GM23338 (cell line): Measurements from ENCODE around the gene MLEC. TPM values are rescaled to one million over a fixed set of nuclear protein-coding genes. Genes with fewer than 3 reads are reported as not detected.

Experiments
- ATAC-seq: fragments of 200-7000 bp; cut with Tn5 transposase; 3 replicates; pipeline ENCODE4 v1.9.1; 2020
- DNase-seq: peaks from one replicate; pipeline ENCODE4 v3.0.0-alpha.2; 2015; ENCODE audit warnings: low spot score
- H2AFZ ChIP-seq: fragments of 200-600 bp; sonication (generic); 2 replicates; pipeline ENCODE4 v1.8.0; 2016; ENCODE audit warnings: antibody characterized with exemption, mild to moderate bottlenecking, moderate library complexity
- H3F3A ChIP-seq: fragments of 200-600 bp; sonication (generic); replicated peaks from 2 replicates; pipeline ENCODE4 v1.8.0; 2017; ENCODE audit warnings: antibody characterized with exemption, mixed run types, low read depth
- H3K27ac ChIP-seq: fragments of 200-600 bp; sonication (generic); 2 replicates; pipeline ENCODE4 v1.6.1; 2016; ENCODE audit warnings: low read depth
- H3K27me3 ChIP-seq: fragments of 200-600 bp; sonication (generic); 2 replicates; pipeline ENCODE4 v1.8.0; 2016; ENCODE audit warnings: mild to moderate bottlenecking, mixed run types, moderate library complexity; ENCODE audit not compliant: insufficient read depth
- H3K36me3 ChIP-seq: fragments of 200-600 bp; sonication (generic); 2 replicates; pipeline ENCODE4 v1.8.0; 2016; ENCODE audit warnings: mild to moderate bottlenecking; ENCODE audit not compliant: insufficient read depth
- H3K4me1 ChIP-seq: fragments of 200-600 bp; sonication (generic); 2 replicates; pipeline ENCODE4 v1.8.0; 2016; ENCODE audit warnings: mild to moderate bottlenecking, moderate library complexity; ENCODE audit not compliant: insufficient read depth
- H3K4me2 ChIP-seq: fragments of 200-600 bp; sonication (generic); 2 replicates; pipeline ENCODE4 v1.7.1; 2017; ENCODE audit warnings: mixed run types
- H3K4me3 ChIP-seq: fragments of 200-600 bp; sonication (generic); 2 replicates; pipeline ENCODE4 v1.6.1; 2016; ENCODE audit warnings: mixed run types
- H3K79me2 ChIP-seq: fragments of 200-600 bp; sonication (generic); replicated peaks from 2 replicates; pipeline ENCODE4 v1.8.0; 2017; ENCODE audit warnings: mild to moderate bottlenecking; ENCODE audit not compliant: insufficient read depth
- H3K9me2 ChIP-seq: fragments of 200-600 bp; sonication (generic); 2 replicates; pipeline ENCODE4 v1.8.0; 2017; ENCODE audit not compliant: insufficient read depth
- H4K20me1 ChIP-seq: fragments of 200-600 bp; sonication (generic); replicated peaks from 2 replicates; pipeline ENCODE4 v1.8.0; 2017; ENCODE audit warnings: mild to moderate bottlenecking; ENCODE audit not compliant: insufficient read depth
- H3K27ac Mint-ChIP-seq: 2 replicates; pipeline ENCODE4 v1.8.0; 2020; ENCODE audit warnings: inconsistent platforms, mild to moderate bottlenecking, moderate library complexity, mixed read lengths
- H3K27me3 Mint-ChIP-seq: 3 replicates; pipeline ENCODE4 v1.8.0; 2022; ENCODE audit warnings: low read depth, mild to moderate bottlenecking, moderate library complexity, mixed read lengths, inconsistent platforms; ENCODE audit not compliant: insufficient read depth, poor library complexity
- H3K36me3 Mint-ChIP-seq: 3 replicates; pipeline ENCODE4 v1.8.0; 2021; ENCODE audit warnings: low read depth, mild to moderate bottlenecking, inconsistent platforms, moderate library complexity, mixed read lengths
- H3K4me1 Mint-ChIP-seq: 3 replicates; pipeline ENCODE4 v1.8.0; 2020; ENCODE audit warnings: mild to moderate bottlenecking, inconsistent platforms, mixed read lengths
- H3K4me3 Mint-ChIP-seq: 3 replicates; pipeline ENCODE4 v1.8.0; 2021; ENCODE audit warnings: moderate library complexity, mild to moderate bottlenecking, inconsistent platforms, mixed read lengths
- H3K9me3 Mint-ChIP-seq: 3 replicates; pipeline ENCODE4 v1.8.0; 2020; ENCODE audit warnings: moderate library complexity, mild to moderate bottlenecking, inconsistent platforms, mixed read lengths
- CREB1 ChIP-seq: fragments of 250-450 bp; sonication (Bioruptor Pico); IDR thresholded peaks from 2 replicates; pipeline ENCODE4 v1.5.0; 2020; ENCODE audit warnings: low read depth, mild to moderate bottlenecking, moderate library complexity
- ETS1 ChIP-seq: IDR thresholded peaks from 2 replicates; pipeline ENCODE4 v1.6.1; 2016; ENCODE audit warnings: antibody characterized with exemption
- EZH2 ChIP-seq: fragments of 200-600 bp; sonication (generic); IDR thresholded peaks from one replicate; pipeline ENCODE4 v1.8.0; 2017; ENCODE audit warnings: antibody characterized with exemption, mild to moderate bottlenecking, low read depth; ENCODE audit not compliant: unreplicated experiment
- EZH2phosphoT487 ChIP-seq: fragments of 200-600 bp; sonication (generic); IDR thresholded peaks from one replicate; pipeline ENCODE4 v1.8.1; 2018; ENCODE audit warnings: antibody characterized with exemption; ENCODE audit not compliant: unreplicated experiment
- JUNB ChIP-seq: IDR thresholded peaks from one replicate; pipeline ENCODE4 v1.6.1; 2016; ENCODE audit warnings: antibody characterized with exemption; ENCODE audit not compliant: unreplicated experiment
- NANOG ChIP-seq: IDR thresholded peaks from 2 replicates; pipeline ENCODE4 v1.6.1; 2016; ENCODE audit warnings: antibody characterized with exemption, borderline replicate concordance
- POLR2AphosphoS5 ChIP-seq: IDR thresholded peaks from 2 replicates; pipeline ENCODE4 v1.6.1; 2016; ENCODE audit warnings: antibody characterized with exemption, low read depth
- REST ChIP-seq: IDR thresholded peaks from one replicate; pipeline ENCODE4 v1.6.1; 2018; ENCODE audit warnings: antibody characterized with exemption; ENCODE audit not compliant: unreplicated experiment
- STAT1 ChIP-seq: IDR thresholded peaks from one replicate; pipeline ENCODE4 v1.6.1; 2016; ENCODE audit warnings: antibody characterized with exemption; ENCODE audit not compliant: unreplicated experiment
- ZNF114 ChIP-seq: fragments of 250-450 bp; sonication (Bioruptor Pico); IDR thresholded peaks from 2 replicates; pipeline ENCODE4 v1.5.0; 2020; ENCODE audit warnings: mild to moderate bottlenecking, moderate library complexity
- ZNF331 ChIP-seq: fragments of 250-450 bp; sonication (Bioruptor Pico); IDR thresholded peaks from 2 replicates; pipeline ENCODE4 v1.5.0; 2020; ENCODE audit warnings: low read depth, mild to moderate bottlenecking, moderate library complexity
- polyA plus RNA-seq: library from polyadenylated mRNA; unstranded; fragments of >200 nt; fragmentation: Nextera tagmentation; extraction: Ambion mirVana; gene quantifications from 2 replicates; pipeline ENCODE4 v1.2.1, GENCODE V29; 2016
- total RNA-seq: library from RNA; depleted of rRNA; stranded (reverse); fragments of >200 nt; shearing (Covaris generic); gene quantifications from 2 replicates; pipeline ENCODE4 v1.2.3, GENCODE V29; 2014
- TF ChIP-seq, protein P1 (sequence below): fragments of 250-450 bp; sonication (Bioruptor Pico); IDR thresholded peaks from 2 replicates; pipeline ENCODE4 v1.5.0; 2020; ENCODE audit warnings: mild to moderate bottlenecking, moderate library complexity
- TF ChIP-seq, protein P2 (sequence below), 2 experiments: fragments of 200-600 bp in 1 of 2; sonication (generic) in 1 of 2; conservative IDR thresholded peaks; 2 replicates each; pipeline versions ENCODE4 v1.5.1 to v1.6.1; 2016 to 2017; ENCODE audit warnings: antibody characterized with exemption in 2 of 2, low read depth in 2 of 2, mild to moderate bottlenecking in 2 of 2, moderate library complexity in 1 of 2

The MLEC gene
- total and polyA plus RNA-seq, 2 experiments from 2014 or later = 225 to 264 TPM

GRCh38 chr12:120724720-120725119 is 37.8 kb downstream of the MLEC start:
- Histone ChIP-seq H3K27ac (no peak overlapping the region), H3K27me3 (no peaks in the 10 kb centered on the region), H3K9me2 (no peaks in the 10 kb centered on the region), H3F3A (peaks cover 20% of the 10 kb centered on the region), H4K20me1 (peaks cover 20% of the 10 kb centered on the region), H3K36me3 (peaks cover 22% of the 10 kb centered on the region), H2AFZ (no peak overlapping the region), H3K4me1 (peaks cover 11% of the 10 kb centered on the region), H3K4me3 (peak overlapping the region; percentile 58), H3K4me2 (peak overlapping the region; percentile 83), H3K79me2 (no peaks in the 10 kb centered on the region)
- H3K36me3 Mint-ChIP-seq = peaks cover 46% of the 10 kb centered on the region
- peaks cover 4% of the 10 kb centered on the region for H3K27me3 Mint-ChIP-seq
- peaks cover 15% of the 10 kb centered on the region for H3K4me1 Mint-ChIP-seq
- ATAC-seq (no peak), DNase-seq (no peak)
- peak overlapping the region; percentile 80 for H3K4me3 Mint-ChIP-seq
- H3K9me3 Mint-ChIP-seq = no peaks in the 10 kb centered on the region; the same call in 2 of the 3 replicates
- TF ChIP-seq ZNF114 (CRISPR knock-in tag) (no peak), REST (no peak), EZH2phosphoT487 (no peak), STAT1 (no peak), ZNF331 (CRISPR knock-in tag) (no peak), EZH2 (no peak), CREB1 (CRISPR knock-in tag) (no peak), ETS1 (no peak), POLR2AphosphoS5 (no peak; the same call in 1 of the 2 replicates), JUNB (no peak), NANOG (no peak)
- TF ChIP-seq, protein P1, sequence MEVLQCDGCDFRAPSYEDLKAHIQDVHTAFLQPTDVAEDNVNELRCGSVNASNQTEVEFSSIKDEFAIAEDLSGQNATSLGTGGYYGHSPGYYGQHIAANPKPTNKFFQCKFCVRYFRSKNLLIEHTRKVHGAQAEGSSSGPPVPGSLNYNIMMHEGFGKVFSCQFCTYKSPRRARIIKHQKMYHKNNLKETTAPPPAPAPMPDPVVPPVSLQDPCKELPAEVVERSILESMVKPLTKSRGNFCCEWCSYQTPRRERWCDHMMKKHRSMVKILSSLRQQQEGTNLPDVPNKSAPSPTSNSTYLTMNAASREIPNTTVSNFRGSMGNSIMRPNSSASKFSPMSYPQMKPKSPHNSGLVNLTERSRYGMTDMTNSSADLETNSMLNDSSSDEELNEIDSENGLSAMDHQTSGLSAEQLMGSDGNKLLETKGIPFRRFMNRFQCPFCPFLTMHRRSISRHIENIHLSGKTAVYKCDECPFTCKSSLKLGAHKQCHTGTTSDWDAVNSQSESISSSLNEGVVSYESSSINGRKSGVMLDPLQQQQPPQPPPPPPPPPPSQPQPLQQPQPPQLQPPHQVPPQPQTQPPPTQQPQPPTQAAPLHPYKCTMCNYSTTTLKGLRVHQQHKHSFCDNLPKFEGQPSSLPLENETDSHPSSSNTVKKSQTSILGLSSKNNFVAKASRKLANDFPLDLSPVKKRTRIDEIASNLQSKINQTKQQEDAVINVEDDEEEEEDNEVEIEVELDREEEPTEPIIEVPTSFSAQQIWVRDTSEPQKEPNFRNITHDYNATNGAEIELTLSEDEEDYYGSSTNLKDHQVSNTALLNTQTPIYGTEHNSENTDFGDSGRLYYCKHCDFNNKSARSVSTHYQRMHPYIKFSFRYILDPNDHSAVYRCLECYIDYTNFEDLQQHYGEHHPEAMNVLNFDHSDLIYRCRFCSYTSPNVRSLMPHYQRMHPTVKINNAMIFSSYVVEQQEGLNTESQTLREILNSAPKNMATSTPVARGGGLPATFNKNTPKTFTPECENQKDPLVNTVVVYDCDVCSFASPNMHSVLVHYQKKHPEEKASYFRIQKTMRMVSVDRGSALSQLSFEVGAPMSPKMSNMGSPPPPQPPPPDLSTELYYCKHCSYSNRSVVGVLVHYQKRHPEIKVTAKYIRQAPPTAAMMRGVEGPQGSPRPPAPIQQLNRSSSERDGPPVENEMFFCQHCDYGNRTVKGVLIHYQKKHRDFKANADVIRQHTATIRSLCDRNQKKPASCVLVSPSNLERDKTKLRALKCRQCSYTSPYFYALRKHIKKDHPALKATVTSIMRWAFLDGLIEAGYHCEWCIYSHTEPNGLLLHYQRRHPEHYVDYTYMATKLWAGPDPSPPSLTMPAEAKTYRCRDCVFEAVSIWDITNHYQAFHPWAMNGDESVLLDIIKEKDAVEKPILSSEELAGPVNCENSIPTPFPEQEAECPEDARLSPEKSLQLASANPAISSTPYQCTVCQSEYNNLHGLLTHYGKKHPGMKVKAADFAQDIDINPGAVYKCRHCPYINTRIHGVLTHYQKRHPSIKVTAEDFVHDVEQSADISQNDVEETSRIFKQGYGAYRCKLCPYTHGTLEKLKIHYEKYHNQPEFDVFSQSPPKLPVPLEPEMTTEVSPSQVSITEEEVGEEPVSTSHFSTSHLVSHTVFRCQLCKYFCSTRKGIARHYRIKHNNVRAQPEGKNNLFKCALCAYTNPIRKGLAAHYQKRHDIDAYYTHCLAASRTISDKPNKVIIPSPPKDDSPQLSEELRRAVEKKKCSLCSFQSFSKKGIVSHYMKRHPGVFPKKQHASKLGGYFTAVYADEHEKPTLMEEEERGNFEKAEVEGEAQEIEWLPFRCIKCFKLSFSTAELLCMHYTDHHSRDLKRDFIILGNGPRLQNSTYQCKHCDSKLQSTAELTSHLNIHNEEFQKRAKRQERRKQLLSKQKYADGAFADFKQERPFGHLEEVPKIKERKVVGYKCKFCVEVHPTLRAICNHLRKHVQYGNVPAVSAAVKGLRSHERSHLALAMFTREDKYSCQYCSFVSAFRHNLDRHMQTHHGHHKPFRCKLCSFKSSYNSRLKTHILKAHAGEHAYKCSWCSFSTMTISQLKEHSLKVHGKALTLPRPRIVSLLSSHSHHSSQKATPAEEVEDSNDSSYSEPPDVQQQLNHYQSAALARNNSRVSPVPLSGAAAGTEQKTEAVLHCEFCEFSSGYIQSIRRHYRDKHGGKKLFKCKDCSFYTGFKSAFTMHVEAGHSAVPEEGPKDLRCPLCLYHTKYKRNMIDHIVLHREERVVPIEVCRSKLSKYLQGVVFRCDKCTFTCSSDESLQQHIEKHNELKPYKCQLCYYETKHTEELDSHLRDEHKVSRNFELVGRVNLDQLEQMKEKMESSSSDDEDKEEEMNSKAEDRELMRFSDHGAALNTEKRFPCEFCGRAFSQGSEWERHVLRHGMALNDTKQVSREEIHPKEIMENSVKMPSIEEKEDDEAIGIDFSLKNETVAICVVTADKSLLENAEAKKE (CRISPR knock-in tag) = no peak
- TF ChIP-seq, protein P2, sequence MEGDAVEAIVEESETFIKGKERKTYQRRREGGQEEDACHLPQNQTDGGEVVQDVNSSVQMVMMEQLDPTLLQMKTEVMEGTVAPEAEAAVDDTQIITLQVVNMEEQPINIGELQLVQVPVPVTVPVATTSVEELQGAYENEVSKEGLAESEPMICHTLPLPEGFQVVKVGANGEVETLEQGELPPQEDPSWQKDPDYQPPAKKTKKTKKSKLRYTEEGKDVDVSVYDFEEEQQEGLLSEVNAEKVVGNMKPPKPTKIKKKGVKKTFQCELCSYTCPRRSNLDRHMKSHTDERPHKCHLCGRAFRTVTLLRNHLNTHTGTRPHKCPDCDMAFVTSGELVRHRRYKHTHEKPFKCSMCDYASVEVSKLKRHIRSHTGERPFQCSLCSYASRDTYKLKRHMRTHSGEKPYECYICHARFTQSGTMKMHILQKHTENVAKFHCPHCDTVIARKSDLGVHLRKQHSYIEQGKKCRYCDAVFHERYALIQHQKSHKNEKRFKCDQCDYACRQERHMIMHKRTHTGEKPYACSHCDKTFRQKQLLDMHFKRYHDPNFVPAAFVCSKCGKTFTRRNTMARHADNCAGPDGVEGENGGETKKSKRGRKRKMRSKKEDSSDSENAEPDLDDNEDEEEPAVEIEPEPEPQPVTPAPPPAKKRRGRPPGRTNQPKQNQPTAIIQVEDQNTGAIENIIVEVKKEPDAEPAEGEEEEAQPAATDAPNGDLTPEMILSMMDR (conservative IDR thresholded peaks at IDR 0.05; ENCODE audit: low read depth in 2 of 2) = no peak
- no peak overlapping the region for H3K27ac Mint-ChIP-seq
